ENCODE results near the gene STXBP5.

DNA sequence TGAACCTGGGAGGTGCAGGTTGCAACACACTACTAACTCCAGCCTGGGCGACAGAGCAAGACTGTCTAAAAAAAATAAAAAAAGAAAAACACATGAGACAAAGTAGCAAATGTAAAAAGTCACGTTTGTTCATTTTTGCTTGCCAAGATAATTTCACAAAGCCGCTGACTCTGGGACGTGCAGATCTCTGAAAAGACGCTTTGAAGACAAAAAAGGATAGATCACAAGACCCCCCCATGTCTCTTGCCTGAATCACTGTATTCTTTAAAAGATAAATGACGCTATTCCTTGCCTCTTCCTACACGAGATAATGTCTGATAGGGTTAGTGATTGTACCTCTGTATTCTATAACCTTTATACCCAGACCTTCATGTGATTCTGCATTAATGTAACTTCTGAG, 23.3 kb upstream of the STXBP5 start:
- TF ChIP-seq, protein P1, sequence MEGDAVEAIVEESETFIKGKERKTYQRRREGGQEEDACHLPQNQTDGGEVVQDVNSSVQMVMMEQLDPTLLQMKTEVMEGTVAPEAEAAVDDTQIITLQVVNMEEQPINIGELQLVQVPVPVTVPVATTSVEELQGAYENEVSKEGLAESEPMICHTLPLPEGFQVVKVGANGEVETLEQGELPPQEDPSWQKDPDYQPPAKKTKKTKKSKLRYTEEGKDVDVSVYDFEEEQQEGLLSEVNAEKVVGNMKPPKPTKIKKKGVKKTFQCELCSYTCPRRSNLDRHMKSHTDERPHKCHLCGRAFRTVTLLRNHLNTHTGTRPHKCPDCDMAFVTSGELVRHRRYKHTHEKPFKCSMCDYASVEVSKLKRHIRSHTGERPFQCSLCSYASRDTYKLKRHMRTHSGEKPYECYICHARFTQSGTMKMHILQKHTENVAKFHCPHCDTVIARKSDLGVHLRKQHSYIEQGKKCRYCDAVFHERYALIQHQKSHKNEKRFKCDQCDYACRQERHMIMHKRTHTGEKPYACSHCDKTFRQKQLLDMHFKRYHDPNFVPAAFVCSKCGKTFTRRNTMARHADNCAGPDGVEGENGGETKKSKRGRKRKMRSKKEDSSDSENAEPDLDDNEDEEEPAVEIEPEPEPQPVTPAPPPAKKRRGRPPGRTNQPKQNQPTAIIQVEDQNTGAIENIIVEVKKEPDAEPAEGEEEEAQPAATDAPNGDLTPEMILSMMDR (IDR thresholded peaks at IDR 0.05): no peak
- no peak for TF ChIP-seq POLR2A (IDR thresholded peaks at IDR 0.05)
